ENCODE data around the gene COTL1.
"Not testable (repeated sequence)": the region's sequence is repeated elsewhere in the genome, so short reads cannot be mapped to it uniquely, and the experiment has no call there.

The COTL1 gene

DNA sequence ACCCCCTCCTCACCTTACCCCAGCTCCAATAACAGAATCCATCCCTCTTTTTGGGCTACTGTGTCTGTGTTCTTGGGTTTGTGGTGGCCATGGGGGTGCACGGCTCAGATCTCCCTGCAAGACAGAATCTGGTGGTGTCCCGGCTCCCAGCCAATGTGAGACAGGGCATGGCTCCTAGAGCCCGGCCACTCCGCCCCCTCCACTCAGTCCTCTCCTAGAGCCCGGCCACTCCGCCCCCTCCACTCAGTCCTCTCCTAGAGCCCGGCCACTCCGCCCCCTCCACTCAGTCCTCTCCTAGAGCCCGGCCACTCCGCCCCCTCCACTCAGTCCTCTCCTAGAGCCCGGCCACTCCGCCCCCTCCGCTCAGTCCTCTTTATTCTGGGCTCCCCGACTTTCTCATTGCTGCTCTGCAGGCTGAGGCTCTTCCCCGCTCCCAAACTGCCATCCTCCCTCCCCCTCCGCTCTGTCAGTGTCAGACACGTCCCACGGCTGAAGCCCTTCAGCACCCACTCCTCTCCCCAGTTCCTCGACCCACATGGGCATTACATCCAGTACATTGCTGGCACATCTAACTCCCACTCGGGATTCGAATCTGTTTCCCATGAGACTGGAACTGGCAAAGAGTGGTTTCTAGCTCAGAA is 92.8 kb downstream of the COTL1 start:
- DNase-seq = not testable (repeated sequence)

DNA sequence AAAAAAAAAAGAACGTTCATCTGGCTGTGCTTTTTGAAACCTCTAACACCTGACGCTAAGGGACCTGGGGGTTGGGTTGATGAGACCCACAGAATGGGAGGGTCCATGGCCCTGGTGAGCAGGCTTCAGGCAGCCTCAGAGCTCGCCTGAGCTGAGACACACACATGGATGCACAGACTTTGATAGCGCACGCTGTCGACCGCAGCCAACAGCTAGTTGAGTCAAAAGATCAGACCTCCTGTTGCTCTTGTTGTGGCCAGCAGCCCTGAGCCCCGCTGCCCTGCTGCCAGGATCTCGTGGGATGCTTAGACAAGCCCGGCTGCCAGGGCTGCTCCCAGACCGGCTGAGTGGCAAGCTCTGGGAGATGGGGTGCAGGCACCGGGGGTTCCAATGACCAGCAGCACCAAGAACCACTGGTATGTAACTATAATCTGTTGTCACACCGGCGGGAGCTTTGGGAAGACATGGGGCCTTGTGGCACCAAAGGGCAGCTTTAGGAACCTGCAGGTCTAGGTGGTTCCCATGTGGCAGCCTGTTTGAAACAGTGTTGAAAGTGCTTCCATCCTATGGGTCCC is 93.4 kb downstream of the COTL1 start:
- no peak for DNase-seq

DNA sequence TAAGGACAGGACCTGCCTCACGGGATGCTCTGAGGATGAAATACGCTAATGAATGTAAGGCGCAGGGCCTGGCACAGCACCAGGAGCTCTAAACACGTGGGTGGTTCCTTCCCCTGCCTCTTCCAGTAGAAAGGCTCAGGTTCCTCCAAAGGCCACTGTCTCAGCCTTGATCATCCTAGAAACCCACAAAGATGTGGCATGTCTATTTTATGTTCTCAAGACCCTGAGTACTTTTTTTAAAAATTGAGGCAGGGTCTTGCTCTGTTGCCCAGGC is 96.4 kb downstream of the COTL1 start:
- DNase-seq = no peak

DNA sequence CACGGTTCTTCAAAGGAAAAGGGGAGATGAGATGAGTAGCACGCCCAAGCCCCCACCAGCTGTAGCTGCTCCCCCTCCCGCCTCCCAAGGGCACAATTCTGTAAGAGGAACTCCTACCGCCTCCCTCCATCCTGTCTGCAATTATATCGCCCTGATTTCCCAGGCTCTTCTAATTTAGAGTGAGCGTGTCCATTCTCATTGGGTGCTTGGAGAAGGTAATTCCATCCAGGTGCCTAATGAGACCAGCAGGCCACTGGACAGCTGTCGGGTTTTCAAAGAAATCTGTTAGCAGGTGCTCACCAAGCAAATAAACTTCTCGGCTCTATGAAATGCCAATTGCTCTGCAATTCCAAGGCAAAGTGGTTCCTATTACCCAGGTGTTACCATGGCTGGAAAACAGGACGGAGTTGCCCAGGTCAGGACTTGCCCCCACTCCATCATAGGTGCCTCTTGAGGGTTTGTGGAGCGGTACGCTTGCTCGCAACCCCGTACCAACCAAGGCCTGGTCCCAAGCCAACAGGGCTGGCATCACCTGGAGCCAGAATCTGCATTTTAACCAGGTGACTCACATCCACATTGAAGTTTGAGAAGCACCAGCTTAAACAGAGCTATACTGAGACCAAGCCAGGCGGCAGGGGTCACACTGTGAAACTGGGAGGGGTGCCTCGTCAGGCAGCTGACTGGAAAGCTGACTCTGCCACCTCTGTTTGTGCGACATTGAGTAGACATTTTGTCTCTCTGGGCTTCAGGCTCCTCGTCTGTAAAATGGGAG is 97.0 kb downstream of the COTL1 start:
- no peak for DNase-seq

DNA sequence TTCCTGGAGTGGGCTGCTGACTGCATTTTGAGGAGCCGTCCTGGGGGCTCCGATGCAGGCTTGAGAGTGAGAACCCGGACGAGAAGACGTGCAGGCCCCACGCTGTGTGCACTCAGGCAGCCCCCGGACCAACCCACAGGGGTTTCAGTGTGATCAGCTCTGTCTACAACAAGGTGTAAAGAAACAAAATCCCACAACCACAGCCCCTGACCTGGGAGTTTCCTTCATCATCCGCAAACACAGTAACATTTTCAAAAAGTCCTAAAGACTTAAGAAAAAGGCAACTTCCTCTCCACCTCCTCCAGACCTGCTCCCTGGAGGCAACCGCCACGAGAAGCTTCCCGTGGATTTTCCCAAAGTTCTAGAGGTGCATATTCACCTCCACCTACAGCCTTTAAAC is 98.0 kb downstream of the COTL1 start:
- DNase-seq = no peak

DNA sequence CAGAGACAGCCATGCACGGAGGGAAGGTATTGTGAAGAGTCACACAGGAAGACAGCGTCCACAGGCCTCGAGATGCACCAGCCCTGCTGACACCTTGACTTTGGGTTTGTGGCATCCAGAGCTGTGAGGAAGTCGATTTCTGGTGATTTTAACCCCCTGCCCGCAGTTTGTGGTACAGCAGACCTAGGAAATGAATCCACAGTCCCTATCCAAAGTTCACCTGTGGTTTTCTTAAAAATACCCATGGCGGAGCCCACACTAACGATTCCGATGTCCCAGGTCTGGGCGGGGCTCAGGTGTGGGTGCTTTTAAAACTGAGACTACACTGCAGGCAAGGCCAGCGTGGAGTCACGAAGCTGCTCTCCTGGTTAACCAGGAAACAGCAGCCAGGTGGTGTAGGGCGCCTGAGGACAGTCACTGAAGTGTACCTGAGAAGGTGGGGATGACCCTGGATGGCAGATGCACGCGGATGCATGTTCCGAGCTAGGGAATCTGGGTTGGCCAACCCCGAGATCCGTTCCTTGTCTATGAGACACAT is 99.0 kb downstream of the COTL1 start:
- peak; percentile 28 for DNase-seq

DNA sequence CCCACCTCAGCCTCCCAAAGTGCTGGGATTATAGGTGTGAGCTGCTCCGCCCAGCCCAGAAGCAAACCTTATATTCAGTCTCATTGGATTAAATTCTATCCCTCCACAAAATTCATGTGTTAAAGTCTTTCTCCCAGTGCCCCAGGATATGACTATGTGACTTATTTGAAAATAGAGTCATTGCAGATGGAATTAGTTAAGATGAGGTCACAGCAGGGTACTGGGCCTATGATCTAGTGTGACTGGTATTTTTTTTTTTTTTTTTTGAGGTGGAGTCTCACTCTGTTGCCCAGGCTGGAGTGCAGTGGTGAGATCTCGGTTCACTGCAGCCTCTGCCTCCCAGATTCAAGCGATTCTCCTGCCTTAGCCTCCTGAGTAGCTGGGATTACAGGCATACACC is 99.7 kb downstream of the COTL1 start:
- not testable (repeated sequence) for DNase-seq

DNA sequence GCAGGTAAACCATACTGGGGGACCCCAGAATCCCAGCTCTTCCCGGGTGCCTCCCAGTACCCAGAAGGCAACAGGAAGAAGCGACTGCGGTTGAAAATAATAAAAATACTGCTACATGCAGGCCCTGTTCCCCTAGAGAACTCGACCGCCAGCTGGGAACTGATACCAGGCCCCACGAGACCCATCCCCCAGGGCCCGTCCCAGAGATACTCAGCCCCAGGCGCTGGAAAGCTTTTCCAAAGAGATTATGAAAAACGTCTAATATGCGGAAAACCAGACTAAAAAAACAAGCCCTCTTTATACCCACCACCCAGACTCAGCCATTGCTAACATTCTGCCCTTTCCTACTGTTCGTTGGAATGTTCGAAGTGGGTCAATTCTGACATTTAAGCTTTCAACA is 100.5 kb downstream of the COTL1 start:
- DNase-seq = no peak

All from activated CD4-positive, alpha-beta T cell treated with anti-CD3 and anti-CD28 coated beads for 1 hour (primary cell).